NCI-H187 (cell line): ENCODE results near the gene RGMB.

Experiments
- DNase-seq, 2 experiments: peaks; one replicate each; lab custom pipeline; 2025; lab: John Stamatoyannopoulos, UW

Gene RGMB

GRCh38 chr5:98827588-98828284 is 54.3 kb downstream of the RGMB start:
- no peak for DNase-seq

- DNase-seq: no peak
These were observed 62.7 kb downstream of the RGMB start for GRCh38 chr5:98836175-98836574.

DNA sequence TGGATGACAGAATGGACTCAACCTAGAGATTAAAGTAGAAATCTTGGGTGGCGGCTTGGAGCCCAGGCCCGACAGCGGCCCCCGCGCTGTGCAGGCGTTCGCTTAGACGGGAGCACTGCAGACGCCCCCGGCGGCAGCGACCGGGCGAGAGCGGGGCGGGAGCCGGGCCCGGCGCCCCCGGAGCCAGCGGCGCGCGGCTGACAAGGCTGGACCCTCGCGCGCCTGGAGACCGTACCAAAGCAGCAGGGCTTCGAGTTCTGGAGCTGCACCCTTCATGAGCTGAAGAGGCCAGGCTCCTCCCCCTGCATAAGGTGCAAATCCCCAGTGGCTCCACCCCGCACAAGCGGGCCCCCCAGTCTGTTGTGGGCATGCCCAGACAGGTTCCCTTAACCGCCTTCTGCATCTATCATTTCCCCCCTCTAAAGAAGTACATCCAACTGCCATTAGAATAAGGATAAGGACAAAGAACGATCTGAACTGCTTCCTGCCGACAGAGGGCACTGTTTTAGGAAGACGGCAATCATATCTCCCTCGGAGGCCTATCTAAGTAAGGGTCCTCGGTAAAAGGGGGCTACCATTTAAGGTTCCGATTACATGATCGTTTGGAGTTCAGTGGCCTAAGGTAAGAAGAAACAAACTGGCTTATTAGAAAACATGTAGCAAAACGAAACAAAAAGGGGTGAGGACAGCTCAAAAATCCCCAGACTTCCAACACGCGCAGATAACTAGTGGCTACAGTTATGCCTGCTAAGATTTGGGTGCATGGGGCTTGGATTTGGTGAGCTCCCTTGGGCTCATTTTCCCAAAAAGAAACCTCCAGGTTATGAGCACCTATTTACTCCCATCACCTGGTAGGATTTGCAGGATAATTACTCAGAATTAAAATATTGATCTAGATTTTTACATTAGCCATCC is 66.3 kb downstream of the RGMB start:
- no peak for DNase-seq

GRCh38 chr5:98840946-98841345 is 67.5 kb downstream of the RGMB start:
- DNase-seq: no peak

DNA sequence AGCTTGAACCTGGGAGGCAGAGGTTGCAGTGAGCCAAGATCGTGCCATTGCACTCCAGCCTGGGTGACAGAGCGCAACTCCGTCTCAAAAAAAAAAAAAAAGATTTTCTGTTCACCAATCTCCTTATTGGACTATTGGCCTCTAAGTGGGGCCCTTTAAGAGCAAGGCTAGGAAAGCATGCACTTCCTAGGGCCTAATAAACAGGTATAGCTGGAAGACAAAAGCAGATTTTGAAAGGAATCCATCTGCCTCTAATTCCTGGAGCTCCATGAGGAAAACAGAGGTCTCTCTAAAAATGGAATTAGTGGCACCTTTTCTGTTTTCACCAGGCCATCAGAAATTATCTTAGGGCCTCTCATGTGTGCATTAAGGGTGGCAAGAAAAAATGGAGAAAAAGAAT is 70.0 kb downstream of the RGMB start:
- DNase-seq: no peak

DNA sequence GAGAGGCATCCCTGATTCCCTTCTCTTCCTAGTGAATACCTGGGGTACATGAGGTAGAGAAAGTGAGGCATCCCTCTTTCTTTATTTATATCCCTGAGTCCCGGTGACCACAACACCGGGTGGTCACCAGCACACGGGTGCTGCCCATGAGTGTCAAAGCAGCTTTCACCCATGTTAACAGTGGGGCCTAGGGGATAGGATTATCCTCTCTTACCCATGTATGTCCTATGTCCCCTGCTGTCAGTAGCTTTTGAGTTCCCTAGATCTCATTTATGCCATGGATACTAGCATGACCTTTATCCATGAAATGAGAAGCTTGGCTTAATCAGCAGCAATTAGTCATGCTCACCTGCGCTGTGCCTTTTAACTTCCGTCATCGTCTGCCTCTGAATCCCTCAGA is 71.4 kb downstream of the RGMB start:
- DNase-seq: no peak

GRCh38 chr5:98845878-98846277 is 72.4 kb downstream of the RGMB start:
- no peak for DNase-seq
